K562 (cell line): ENCODE measurements around the gene ARL14EPL.

ENCODE experiments used
- ZNF707 ChIP-seq: fragments of 250-450 bp; sonication (Bioruptor Pico); conservative IDR thresholded peaks from 2 replicates; pipeline ENCODE4 v1.8.0; 2022; ENCODE audit warnings: inconsistent platforms, mild to moderate bottlenecking, moderate library complexity
- TF ChIP-seq, protein P1 (sequence below): fragments of 250-450 bp; sonication (Bioruptor Pico); IDR thresholded peaks from 2 replicates; pipeline ENCODE4 v1.5.1; 2021; ENCODE audit warnings: mild to moderate bottlenecking

DNA sequence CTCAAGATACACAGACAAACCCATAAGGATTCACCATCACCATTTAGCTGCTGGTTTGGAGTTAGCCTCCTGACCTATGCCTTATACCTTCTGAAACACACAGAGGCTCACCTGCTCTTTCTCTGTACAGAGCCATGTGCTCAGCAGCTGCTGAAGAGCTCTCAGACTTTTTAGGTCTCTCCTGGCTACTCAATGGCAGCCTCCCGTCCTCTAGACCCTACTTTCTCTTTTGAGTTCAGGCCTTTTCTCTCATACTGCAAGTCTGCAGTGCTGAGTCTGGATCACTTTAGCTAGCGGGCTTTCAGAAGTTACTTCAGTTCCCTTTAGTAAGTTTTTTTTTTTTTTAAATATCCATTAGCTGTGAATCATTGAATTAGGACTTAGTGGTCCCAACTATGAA lies 44.3 kb upstream of the ARL14EPL start:
- TF ChIP-seq, protein P1, sequence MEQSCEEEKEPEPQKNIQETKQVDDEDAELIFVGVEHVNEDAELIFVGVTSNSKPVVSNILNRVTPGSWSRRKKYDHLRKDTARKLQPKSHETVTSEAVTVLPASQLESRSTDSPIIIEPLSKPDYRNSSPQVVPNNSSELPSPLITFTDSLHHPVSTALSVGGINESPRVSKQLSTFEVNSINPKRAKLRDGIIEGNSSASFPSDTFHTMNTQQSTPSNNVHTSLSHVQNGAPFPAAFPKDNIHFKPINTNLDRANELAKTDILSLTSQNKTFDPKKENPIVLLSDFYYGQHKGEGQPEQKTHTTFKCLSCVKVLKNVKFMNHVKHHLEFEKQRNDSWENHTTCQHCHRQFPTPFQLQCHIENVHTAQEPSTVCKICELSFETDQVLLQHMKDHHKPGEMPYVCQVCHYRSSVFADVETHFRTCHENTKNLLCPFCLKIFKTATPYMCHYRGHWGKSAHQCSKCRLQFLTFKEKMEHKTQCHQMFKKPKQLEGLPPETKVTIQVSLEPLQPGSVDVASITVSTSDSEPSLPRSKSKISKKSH (CRISPR knock-in tag), result no peak
- TF ChIP-seq ZNF707 (CRISPR knock-in tag), result no peak
